Mucosa of descending colon (tissue), 3 donors: Measurements from ENCODE around the gene COTL1. TPM values are rescaled to one million over a fixed set of nuclear protein-coding genes. Genes with fewer than 3 reads are reported as not detected.
"Not testable (repeated sequence)": the region's sequence is repeated elsewhere in the genome, so short reads cannot be mapped to it uniquely, and the experiment has no call there.

Source experiments
- ATAC-seq: fragments of 200-7000 bp; cut with Tn5 transposase; one replicate; pipeline ENCODE4 v1.9.1; 2020; ENCODE audit warnings: mild to moderate bottlenecking, moderate library complexity
- DNase-seq, 3 donors: peaks; one replicate each; pipeline ENCODE4 v3.0.0-alpha.2; 2020
- H3K36me3 ChIP-seq: fragments of 200-600 bp; one replicate; pipeline ENCODE4 v1.8.0; 2021; ENCODE audit warnings: low read depth, mild to moderate bottlenecking
- H3K4me1 ChIP-seq: fragments of 200-600 bp; one replicate; pipeline ENCODE4 v1.8.0; 2021; ENCODE audit warnings: low read depth, mild to moderate bottlenecking
- H3K4me3 ChIP-seq: fragments of 200-600 bp; one replicate; pipeline ENCODE4 v1.8.0; 2021; ENCODE audit warnings: mild to moderate bottlenecking
- H3K9me3 ChIP-seq: fragments of 200-600 bp; one replicate; pipeline ENCODE4 v1.8.0; 2021; ENCODE audit warnings: mild to moderate bottlenecking
- intact Hi-C, 2 donors: fragments of 100-400 bp; cut with DNase I in 1 of 2; cut with micrococcal nuclease in 1 of 2; formaldehyde crosslinking; loops; one replicate each; pipeline versions ENCODE4 v1.11.0 to v1.11.1; 2022; cut with DNase I, micrococcal nuclease
- total RNA-seq, 3 donors: library from RNA; stranded (reverse); fragmentation: NEBNext Ultra II Directional in 2 of 3; extraction: Animal tissue kit (Norgen Biotek cat#: 25700) in 2 of 3; gene quantifications; one replicate each; pipeline versions ENCODE4 v1.2.1 to v1.2.4, GENCODE V29; 2021 to 2023
- TF ChIP-seq, protein P1 (sequence below): fragments of 200-600 bp; IDR thresholded peaks from one replicate; pipeline ENCODE4 v1.8.0; 2022; ENCODE audit warnings: antibody characterized with exemption, mild to moderate bottlenecking
- donor health status: DM: no; HTN: no; CAD: no; lungs with moderate emphysema.
- donor health status: DM: no; HTN: no; CAD: no.
- donor health status: DM: no; HTN: yes; CAD: no.

Gene COTL1
- total RNA-seq, 3 donors from 2014 or later = 52.8 to 120 (median 56.8) TPM

DNA sequence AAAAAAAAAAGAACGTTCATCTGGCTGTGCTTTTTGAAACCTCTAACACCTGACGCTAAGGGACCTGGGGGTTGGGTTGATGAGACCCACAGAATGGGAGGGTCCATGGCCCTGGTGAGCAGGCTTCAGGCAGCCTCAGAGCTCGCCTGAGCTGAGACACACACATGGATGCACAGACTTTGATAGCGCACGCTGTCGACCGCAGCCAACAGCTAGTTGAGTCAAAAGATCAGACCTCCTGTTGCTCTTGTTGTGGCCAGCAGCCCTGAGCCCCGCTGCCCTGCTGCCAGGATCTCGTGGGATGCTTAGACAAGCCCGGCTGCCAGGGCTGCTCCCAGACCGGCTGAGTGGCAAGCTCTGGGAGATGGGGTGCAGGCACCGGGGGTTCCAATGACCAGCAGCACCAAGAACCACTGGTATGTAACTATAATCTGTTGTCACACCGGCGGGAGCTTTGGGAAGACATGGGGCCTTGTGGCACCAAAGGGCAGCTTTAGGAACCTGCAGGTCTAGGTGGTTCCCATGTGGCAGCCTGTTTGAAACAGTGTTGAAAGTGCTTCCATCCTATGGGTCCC is 93.4 kb downstream of the COTL1 start:
- Histone ChIP-seq H3K4me3 (no peak overlapping the region), H3K36me3 (no peaks in the 10 kb centered on the region), H3K4me1 (peaks cover 5% of the 10 kb centered on the region), H3K9me3 (no peaks in the 10 kb centered on the region)
- DNase-seq = peak in 1 of 3 donors; percentile 43
- TF ChIP-seq, protein P1, sequence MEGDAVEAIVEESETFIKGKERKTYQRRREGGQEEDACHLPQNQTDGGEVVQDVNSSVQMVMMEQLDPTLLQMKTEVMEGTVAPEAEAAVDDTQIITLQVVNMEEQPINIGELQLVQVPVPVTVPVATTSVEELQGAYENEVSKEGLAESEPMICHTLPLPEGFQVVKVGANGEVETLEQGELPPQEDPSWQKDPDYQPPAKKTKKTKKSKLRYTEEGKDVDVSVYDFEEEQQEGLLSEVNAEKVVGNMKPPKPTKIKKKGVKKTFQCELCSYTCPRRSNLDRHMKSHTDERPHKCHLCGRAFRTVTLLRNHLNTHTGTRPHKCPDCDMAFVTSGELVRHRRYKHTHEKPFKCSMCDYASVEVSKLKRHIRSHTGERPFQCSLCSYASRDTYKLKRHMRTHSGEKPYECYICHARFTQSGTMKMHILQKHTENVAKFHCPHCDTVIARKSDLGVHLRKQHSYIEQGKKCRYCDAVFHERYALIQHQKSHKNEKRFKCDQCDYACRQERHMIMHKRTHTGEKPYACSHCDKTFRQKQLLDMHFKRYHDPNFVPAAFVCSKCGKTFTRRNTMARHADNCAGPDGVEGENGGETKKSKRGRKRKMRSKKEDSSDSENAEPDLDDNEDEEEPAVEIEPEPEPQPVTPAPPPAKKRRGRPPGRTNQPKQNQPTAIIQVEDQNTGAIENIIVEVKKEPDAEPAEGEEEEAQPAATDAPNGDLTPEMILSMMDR = no peak
- intact Hi-C loops = loop anchor here in 1 of 2 donors (5.0 kb wide), 1 partner anchor 103 kb away; no protein-coding TSS in a partner anchor
- no peak for ATAC-seq

DNA sequence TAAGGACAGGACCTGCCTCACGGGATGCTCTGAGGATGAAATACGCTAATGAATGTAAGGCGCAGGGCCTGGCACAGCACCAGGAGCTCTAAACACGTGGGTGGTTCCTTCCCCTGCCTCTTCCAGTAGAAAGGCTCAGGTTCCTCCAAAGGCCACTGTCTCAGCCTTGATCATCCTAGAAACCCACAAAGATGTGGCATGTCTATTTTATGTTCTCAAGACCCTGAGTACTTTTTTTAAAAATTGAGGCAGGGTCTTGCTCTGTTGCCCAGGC is 96.4 kb downstream of the COTL1 start:
- H3K36me3 ChIP-seq = no peaks in the 10 kb centered on the region
- H3K4me3 ChIP-seq = no peak overlapping the region
- DNase-seq (no peak), ATAC-seq (no peak)
- H3K4me1 ChIP-seq = peaks cover 12% of the 10 kb centered on the region
- TF ChIP-seq, protein P1 = no peak
- intact Hi-C loops = loop anchor here in 1 of 2 donors (5.0 kb wide), 1 partner anchor 106 kb away; no protein-coding TSS in a partner anchor
- H3K9me3 ChIP-seq = no peaks in the 10 kb centered on the region

DNA sequence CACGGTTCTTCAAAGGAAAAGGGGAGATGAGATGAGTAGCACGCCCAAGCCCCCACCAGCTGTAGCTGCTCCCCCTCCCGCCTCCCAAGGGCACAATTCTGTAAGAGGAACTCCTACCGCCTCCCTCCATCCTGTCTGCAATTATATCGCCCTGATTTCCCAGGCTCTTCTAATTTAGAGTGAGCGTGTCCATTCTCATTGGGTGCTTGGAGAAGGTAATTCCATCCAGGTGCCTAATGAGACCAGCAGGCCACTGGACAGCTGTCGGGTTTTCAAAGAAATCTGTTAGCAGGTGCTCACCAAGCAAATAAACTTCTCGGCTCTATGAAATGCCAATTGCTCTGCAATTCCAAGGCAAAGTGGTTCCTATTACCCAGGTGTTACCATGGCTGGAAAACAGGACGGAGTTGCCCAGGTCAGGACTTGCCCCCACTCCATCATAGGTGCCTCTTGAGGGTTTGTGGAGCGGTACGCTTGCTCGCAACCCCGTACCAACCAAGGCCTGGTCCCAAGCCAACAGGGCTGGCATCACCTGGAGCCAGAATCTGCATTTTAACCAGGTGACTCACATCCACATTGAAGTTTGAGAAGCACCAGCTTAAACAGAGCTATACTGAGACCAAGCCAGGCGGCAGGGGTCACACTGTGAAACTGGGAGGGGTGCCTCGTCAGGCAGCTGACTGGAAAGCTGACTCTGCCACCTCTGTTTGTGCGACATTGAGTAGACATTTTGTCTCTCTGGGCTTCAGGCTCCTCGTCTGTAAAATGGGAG is 97.0 kb downstream of the COTL1 start:
- ATAC-seq (peak; percentile 55), DNase-seq (no peak)
- H3K4me3 ChIP-seq = no peak overlapping the region
- no peaks in the 10 kb centered on the region for H3K36me3 ChIP-seq
- TF ChIP-seq, protein P1 = no peak
- no peaks in the 10 kb centered on the region for H3K9me3 ChIP-seq
- H3K4me1 ChIP-seq = peaks cover 12% of the 10 kb centered on the region
- intact Hi-C loops = loop anchor here in 1 of 2 donors (5.0 kb wide), 1 partner anchor 106 kb away; no protein-coding TSS in a partner anchor

DNA sequence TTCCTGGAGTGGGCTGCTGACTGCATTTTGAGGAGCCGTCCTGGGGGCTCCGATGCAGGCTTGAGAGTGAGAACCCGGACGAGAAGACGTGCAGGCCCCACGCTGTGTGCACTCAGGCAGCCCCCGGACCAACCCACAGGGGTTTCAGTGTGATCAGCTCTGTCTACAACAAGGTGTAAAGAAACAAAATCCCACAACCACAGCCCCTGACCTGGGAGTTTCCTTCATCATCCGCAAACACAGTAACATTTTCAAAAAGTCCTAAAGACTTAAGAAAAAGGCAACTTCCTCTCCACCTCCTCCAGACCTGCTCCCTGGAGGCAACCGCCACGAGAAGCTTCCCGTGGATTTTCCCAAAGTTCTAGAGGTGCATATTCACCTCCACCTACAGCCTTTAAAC is 98.0 kb downstream of the COTL1 start:
- intact Hi-C loops = loop anchor here (5.0 to 10.0 kb wide), 2 partner anchors 107 to 205 kb away; no protein-coding TSS in a partner anchor
- TF ChIP-seq, protein P1 = no peak

DNA sequence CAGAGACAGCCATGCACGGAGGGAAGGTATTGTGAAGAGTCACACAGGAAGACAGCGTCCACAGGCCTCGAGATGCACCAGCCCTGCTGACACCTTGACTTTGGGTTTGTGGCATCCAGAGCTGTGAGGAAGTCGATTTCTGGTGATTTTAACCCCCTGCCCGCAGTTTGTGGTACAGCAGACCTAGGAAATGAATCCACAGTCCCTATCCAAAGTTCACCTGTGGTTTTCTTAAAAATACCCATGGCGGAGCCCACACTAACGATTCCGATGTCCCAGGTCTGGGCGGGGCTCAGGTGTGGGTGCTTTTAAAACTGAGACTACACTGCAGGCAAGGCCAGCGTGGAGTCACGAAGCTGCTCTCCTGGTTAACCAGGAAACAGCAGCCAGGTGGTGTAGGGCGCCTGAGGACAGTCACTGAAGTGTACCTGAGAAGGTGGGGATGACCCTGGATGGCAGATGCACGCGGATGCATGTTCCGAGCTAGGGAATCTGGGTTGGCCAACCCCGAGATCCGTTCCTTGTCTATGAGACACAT is 99.0 kb downstream of the COTL1 start:
- H3K4me1 ChIP-seq = peaks cover 17% of the 10 kb centered on the region
- no peaks in the 10 kb centered on the region for H3K9me3 ChIP-seq
- DNase-seq = peak; percentile 75 to 80 (median 77)
- TF ChIP-seq, protein P1 = no peak
- no peak overlapping the region for H3K4me3 ChIP-seq
- ATAC-seq = peak; percentile 70
- intact Hi-C loops = loop anchor here in 1 of 2 donors (10.0 kb wide), 1 partner anchor 206 kb away; no protein-coding TSS in a partner anchor
- no peaks in the 10 kb centered on the region for H3K36me3 ChIP-seq

More for the DNA sequence above, 98.0 kb downstream of the COTL1 start:
- Histone ChIP-seq H3K4me1 (peaks cover 17% of the 10 kb centered on the region), H3K9me3 (no peaks in the 10 kb centered on the region), H3K36me3 (no peaks in the 10 kb centered on the region), H3K4me3 (no peak overlapping the region)
- peak in 1 of 3 donors; percentile 40 for DNase-seq
- ATAC-seq = no peak

DNA sequence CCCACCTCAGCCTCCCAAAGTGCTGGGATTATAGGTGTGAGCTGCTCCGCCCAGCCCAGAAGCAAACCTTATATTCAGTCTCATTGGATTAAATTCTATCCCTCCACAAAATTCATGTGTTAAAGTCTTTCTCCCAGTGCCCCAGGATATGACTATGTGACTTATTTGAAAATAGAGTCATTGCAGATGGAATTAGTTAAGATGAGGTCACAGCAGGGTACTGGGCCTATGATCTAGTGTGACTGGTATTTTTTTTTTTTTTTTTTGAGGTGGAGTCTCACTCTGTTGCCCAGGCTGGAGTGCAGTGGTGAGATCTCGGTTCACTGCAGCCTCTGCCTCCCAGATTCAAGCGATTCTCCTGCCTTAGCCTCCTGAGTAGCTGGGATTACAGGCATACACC is 99.7 kb downstream of the COTL1 start:
- DNase-seq = peak in 1 of 3 donors; percentile 7
- not testable (repeated sequence) for ATAC-seq
- intact Hi-C loops = loop anchor here in 1 of 2 donors (10.0 kb wide), 1 partner anchor 207 kb away; no protein-coding TSS in a partner anchor

More for the DNA sequence above, 99.7 kb downstream of the COTL1 start:
- H3K36me3 ChIP-seq, H3K4me3 ChIP-seq, H3K9me3 ChIP-seq: not testable (repeated sequence)
- H3K4me1 ChIP-seq = peaks cover 17% of the 10 kb centered on the region
